ENCODE results near the gene FMR1. TPM values are rescaled to one million over a fixed set of nuclear protein-coding genes. Genes with fewer than 3 reads are reported as not detected.

The FMR1 gene
- polyA plus RNA-seq, 1 donor, result 103 TPM

- Histone ChIP-seq H3K4me3 (ENCODE audit: low read length) (no peak overlapping the region), H3K4me1 (ENCODE audit: control insufficient read depth, insufficient read depth, low read length) (peaks cover 10% of the 10 kb centered on the region), H3K9me3 (ENCODE audit: control insufficient read depth, low read depth, low read length) (no peaks in the 10 kb centered on the region), H3K27me3 (ENCODE audit: control insufficient read depth, insufficient read depth, low read length) (no peaks in the 10 kb centered on the region), H3K36me3 (ENCODE audit: control insufficient read depth, insufficient read depth, low read length) (peaks cover 11% of the 10 kb centered on the region), H3K27ac (ENCODE audit: low read length) (peak overlapping the region; percentile 63)
- peak in 1 of 2 donors; percentile 53 for DNase-seq
- no CpG with 5 or more reads among the region's 1 CpG for WGBS (ENCODE audit: insufficient coverage, low lambda C conversion rate)
These were observed 38.6 kb downstream of the FMR1 start for GRCh38 chrX:147950352-147950751.

GRCh38 chrX:147953976-147954375, 42.3 kb downstream of the FMR1 start:
- peaks cover 10% of the 10 kb centered on the region for H3K4me1 ChIP-seq (ENCODE audit: control insufficient read depth, insufficient read depth, low read length)
- whole genome bisulfite sequencing (ENCODE audit: insufficient coverage, low lambda C conversion rate), result no CpG with 5 or more reads among the region's 2 CpGs
- DNase-seq, result no peak
- H3K4me3 ChIP-seq (ENCODE audit: low read length), result no peak overlapping the region
- no peak overlapping the region for H3K27ac ChIP-seq (ENCODE audit: low read length)
- H3K9me3 ChIP-seq (ENCODE audit: control insufficient read depth, low read depth, low read length), result no peaks in the 10 kb centered on the region
- H3K36me3 ChIP-seq (ENCODE audit: control insufficient read depth, insufficient read depth, low read length), result peaks cover 2% of the 10 kb centered on the region
- H3K27me3 ChIP-seq (ENCODE audit: control insufficient read depth, insufficient read depth, low read length), result no peaks in the 10 kb centered on the region

DNA sequence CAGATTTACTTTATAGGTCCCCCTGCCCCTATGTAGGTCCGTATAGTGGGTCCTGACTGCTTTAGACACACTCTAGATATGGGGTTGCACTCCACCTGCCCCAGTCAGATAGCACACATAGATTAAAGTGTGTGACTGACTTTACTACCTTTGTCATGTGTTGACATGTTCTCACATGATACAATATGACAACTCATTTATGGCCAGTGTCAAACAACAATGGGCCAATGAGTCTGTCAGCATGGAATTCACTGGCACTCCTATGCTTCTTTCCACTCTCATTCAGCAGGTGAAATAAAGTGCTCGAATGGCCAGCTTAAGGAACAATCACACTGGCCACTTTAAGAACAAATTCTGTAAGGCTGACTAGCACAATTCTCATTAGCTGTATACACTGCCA, 45.6 kb downstream of the FMR1 start:
- H3K36me3 ChIP-seq (ENCODE audit: control insufficient read depth, insufficient read depth, low read length), result no peaks in the 10 kb centered on the region
- no peak overlapping the region for H3K27ac ChIP-seq (ENCODE audit: low read length)
- H3K9me3 ChIP-seq (ENCODE audit: control insufficient read depth, low read depth, low read length), result no peaks in the 10 kb centered on the region
- H3K27me3 ChIP-seq (ENCODE audit: control insufficient read depth, insufficient read depth, low read length), result no peaks in the 10 kb centered on the region
- WGBS (ENCODE audit: insufficient coverage, low lambda C conversion rate), result no CpG with 5 or more reads among the region's 2 CpGs
- no peak for DNase-seq
- H3K4me1 ChIP-seq (ENCODE audit: control insufficient read depth, insufficient read depth, low read length), result no peaks in the 10 kb centered on the region
- H3K4me3 ChIP-seq (ENCODE audit: low read length), result no peak overlapping the region

DNA sequence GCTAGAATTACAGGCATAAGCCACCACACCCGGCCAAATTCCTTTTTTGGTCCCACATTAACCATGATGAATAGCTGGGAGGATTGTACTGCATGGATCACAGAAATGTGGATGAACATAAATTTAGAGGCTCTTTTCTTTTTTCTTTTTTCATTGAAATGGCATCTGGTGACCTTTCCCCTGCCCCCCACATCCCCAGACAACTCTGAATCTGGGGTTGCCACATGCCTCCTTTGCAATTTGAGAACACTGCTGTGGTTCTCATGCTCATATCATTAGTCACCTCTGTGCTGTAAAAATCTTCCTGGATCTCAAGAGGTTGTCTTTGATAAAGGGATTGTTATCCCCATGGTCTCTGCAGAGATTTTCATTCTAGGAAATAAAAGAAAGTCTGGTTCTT, 46.6 kb downstream of the FMR1 start:
- Histone ChIP-seq H3K27ac (ENCODE audit: low read length) (no peak overlapping the region), H3K36me3 (ENCODE audit: control insufficient read depth, insufficient read depth, low read length) (no peaks in the 10 kb centered on the region), H3K9me3 (ENCODE audit: control insufficient read depth, low read depth, low read length) (no peaks in the 10 kb centered on the region), H3K4me1 (ENCODE audit: control insufficient read depth, insufficient read depth, low read length) (no peaks in the 10 kb centered on the region), H3K27me3 (ENCODE audit: control insufficient read depth, insufficient read depth, low read length) (no peaks in the 10 kb centered on the region), H3K4me3 (ENCODE audit: low read length) (no peak overlapping the region)
- DNase-seq, result no peak
- WGBS (ENCODE audit: insufficient coverage, low lambda C conversion rate), result no CpG with 5 or more reads among the region's 1 CpG

GRCh38 chrX:147960722-147961121, 49.0 kb downstream of the FMR1 start:
- Histone ChIP-seq H3K9me3 (ENCODE audit: control insufficient read depth, low read depth, low read length) (no peaks in the 10 kb centered on the region), H3K4me3 (ENCODE audit: low read length) (no peak overlapping the region), H3K36me3 (ENCODE audit: control insufficient read depth, insufficient read depth, low read length) (no peaks in the 10 kb centered on the region), H3K27me3 (ENCODE audit: control insufficient read depth, insufficient read depth, low read length) (no peaks in the 10 kb centered on the region), H3K4me1 (ENCODE audit: control insufficient read depth, insufficient read depth, low read length) (no peaks in the 10 kb centered on the region), H3K27ac (ENCODE audit: low read length) (no peak overlapping the region)
- no CpG with 5 or more reads among the region's 2 CpGs for WGBS (ENCODE audit: insufficient coverage, low lambda C conversion rate)
- no peak for DNase-seq

- H3K27me3 ChIP-seq (ENCODE audit: control insufficient read depth, insufficient read depth, low read length), result no peaks in the 10 kb centered on the region
- H3K36me3 ChIP-seq (ENCODE audit: control insufficient read depth, insufficient read depth, low read length), result no peaks in the 10 kb centered on the region
- no peaks in the 10 kb centered on the region for H3K4me1 ChIP-seq (ENCODE audit: control insufficient read depth, insufficient read depth, low read length)
- H3K9me3 ChIP-seq (ENCODE audit: control insufficient read depth, low read depth, low read length), result no peaks in the 10 kb centered on the region
- no CpG with 5 or more reads among the region's 1 CpG for WGBS (ENCODE audit: insufficient coverage, low lambda C conversion rate)
- H3K27ac ChIP-seq (ENCODE audit: low read length), result no peak overlapping the region
- DNase-seq, result no peak
- H3K4me3 ChIP-seq (ENCODE audit: low read length), result no peak overlapping the region
These were observed 50.8 kb downstream of the FMR1 start for GRCh38 chrX:147962476-147962875.

GRCh38 chrX:147978931-147979330, 67.2 kb downstream of the FMR1 start:
- no peak for DNase-seq
- Histone ChIP-seq H3K36me3 (ENCODE audit: control insufficient read depth, insufficient read depth, low read length) (no peaks in the 10 kb centered on the region), H3K9me3 (ENCODE audit: control insufficient read depth, low read depth, low read length) (peaks cover 4% of the 10 kb centered on the region), H3K27ac (ENCODE audit: low read length) (no peak overlapping the region), H3K27me3 (ENCODE audit: control insufficient read depth, insufficient read depth, low read length) (no peaks in the 10 kb centered on the region), H3K4me1 (ENCODE audit: control insufficient read depth, insufficient read depth, low read length) (no peaks in the 10 kb centered on the region), H3K4me3 (ENCODE audit: low read length) (no peak overlapping the region)
- WGBS (ENCODE audit: insufficient coverage, low lambda C conversion rate), result no CpG with 5 or more reads among the region's 6 CpGs

DNA sequence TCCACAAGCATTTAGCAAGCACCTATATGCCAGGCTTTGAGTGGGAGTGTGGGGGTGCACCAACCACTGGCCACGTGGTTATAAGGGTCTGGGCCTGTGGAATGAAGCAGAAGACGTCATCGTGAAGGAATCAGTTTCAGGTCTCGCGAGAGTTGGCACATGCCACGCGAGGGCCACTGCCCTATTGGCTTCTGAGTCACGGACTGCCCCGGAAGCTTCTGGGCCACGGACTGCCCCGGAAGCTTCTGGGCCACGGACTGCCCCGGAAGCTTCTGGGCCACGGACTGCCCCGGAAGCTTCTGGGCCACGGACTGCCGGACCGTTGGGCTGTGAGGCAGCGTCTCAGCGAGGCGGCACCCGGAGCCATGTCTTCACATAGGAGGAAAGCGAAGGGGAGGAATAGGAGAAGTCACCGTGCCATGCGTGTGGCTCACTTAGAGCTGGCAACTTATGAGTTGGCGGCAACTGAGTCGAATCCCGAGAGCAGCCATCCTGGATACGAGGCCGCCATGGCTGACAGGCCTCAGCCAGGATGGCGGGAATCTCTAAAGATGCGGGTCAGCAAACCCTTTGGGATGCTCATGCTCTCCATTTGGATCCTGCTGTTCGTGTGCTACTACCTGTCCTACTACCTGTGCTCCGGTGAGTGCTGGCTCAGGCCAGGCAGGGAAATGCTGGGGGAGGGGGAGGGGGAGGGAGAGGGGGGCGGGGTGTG, 69.5 kb downstream of the FMR1 start, which contains the start of gene FMR1NB:
FMR1NB (plus strand) TSS at position 300 of the 715 bp plus-strand sequence; CDS start at position 366, 66 bp downstream.
- H3K4me3 ChIP-seq (ENCODE audit: low read length), result no peak within 1 kb of the TSS
- no peak for DNase-seq
- no peaks in the 10 kb centered on the region for H3K27me3 ChIP-seq (ENCODE audit: control insufficient read depth, insufficient read depth, low read length)
- H3K27ac ChIP-seq (ENCODE audit: low read length), result no peak within 1 kb of the TSS
- peaks cover 4% of the 10 kb centered on the region for H3K9me3 ChIP-seq (ENCODE audit: control insufficient read depth, low read depth, low read length)
- no peaks in the 10 kb centered on the region for H3K36me3 ChIP-seq (ENCODE audit: control insufficient read depth, insufficient read depth, low read length)
- no CpG with 5 or more reads among the region's 35 CpGs for WGBS (ENCODE audit: insufficient coverage, low lambda C conversion rate)
- no peaks in the 10 kb centered on the region for H3K4me1 ChIP-seq (ENCODE audit: control insufficient read depth, insufficient read depth, low read length)

Other genes with a start within 250 kb of the FMR1 start
- 0.04 TPM for gene FMR1NB, start 69.4 kb downstream of the FMR1 start, polyA plus RNA-seq

All from large intestine (tissue), 3 donors.